Stimulated activated CD8-positive, alpha-beta memory T cell treated with anti-CD3 and anti-CD28 coated beads, Interleukin-4, amount 100 ng/mL, for 1 hour (primary cell): ENCODE measurements around the gene RNF214.
A peak's percentile ranks its signal among the peaks of the same experiment; 100 is the strongest.
"Not testable (repeated sequence)": the region's sequence is repeated elsewhere in the genome, so short reads cannot be mapped to it uniquely, and the experiment has no call there.

ENCODE experiments used
- DNase-seq, 2 donors: peaks; one replicate each; pipeline ENCODE4 v3.0.0-alpha.2; 2020; ENCODE audit warnings: low read depth in 2 of 2, low spot score in 1 of 2

The RNF214 gene

GRCh38 chr11:117313091-117313490, 80.6 kb downstream of the RNF214 start:
- DNase-seq: no peak

- DNase-seq: no peak
Observed at GRCh38 chr11:117313828-117314768, 81.6 kb downstream of the RNF214 start.

- no peak for DNase-seq
Observed at GRCh38 chr11:117314840-117315239, 82.4 kb downstream of the RNF214 start.

- DNase-seq: no peak
Observed at GRCh38 chr11:117315285-117316196, 83.1 kb downstream of the RNF214 start.

GRCh38 chr11:117316197-117316961, 83.9 kb downstream of the RNF214 start, which contains the start of gene BACE1:
TSS of gene BACE1 (minus strand) at chr11:117316256. CDS start at chr11:117315795, 461 bp downstream.
- no peak for DNase-seq

- DNase-seq: no peak
Observed at GRCh38 chr11:117318738-117319137, 86.3 kb downstream of the RNF214 start.

- DNase-seq: no peak
Observed at GRCh38 chr11:117319214-117319840, 86.9 kb downstream of the RNF214 start.

- not testable (repeated sequence) for DNase-seq
Observed at GRCh38 chr11:117327255-117327566, 94.7 kb downstream of the RNF214 start.

GRCh38 chr11:117327567-117328374, 95.3 kb downstream of the RNF214 start, which contains the start of gene CEP164:
TSS of gene CEP164 (plus strand) at chr11:117327854. CDS start at chr11:117338587, 10,733 bp downstream.
- DNase-seq: peak; percentile 82 to 89

- no peak for DNase-seq
Observed at GRCh38 chr11:117328375-117329010, 96.0 kb downstream of the RNF214 start.

- no peak for DNase-seq
Observed at GRCh38 chr11:117332843-117333242, 100.4 kb downstream of the RNF214 start.

- no peak for DNase-seq
Observed at GRCh38 chr11:117333917-117334316, 101.4 kb downstream of the RNF214 start.

GRCh38 chr11:117334896-117335295, 102.4 kb downstream of the RNF214 start:
- no peak for DNase-seq

GRCh38 chr11:117335399-117335798, 102.9 kb downstream of the RNF214 start:
- DNase-seq: no peak
